SK-N-SH treated with all-trans-retinoic acid at 6 μM for 48 hours (cell line): ENCODE data around the gene TRAPPC2L.

ENCODE experiments used
- CREB5 ChIP-seq: fragments of 250-450 bp; sonication (Bioruptor Pico); IDR thresholded peaks from 2 replicates; pipeline ENCODE4 v1.5.1; 2020; ENCODE audit warnings: low read depth, mild to moderate bottlenecking, moderate library complexity
- SNAI2 ChIP-seq: fragments of 250-450 bp; sonication (Bioruptor Pico); IDR thresholded peaks from 2 replicates; pipeline ENCODE4 v1.5.0; 2020; ENCODE audit warnings: mild to moderate bottlenecking, moderate library complexity

DNA sequence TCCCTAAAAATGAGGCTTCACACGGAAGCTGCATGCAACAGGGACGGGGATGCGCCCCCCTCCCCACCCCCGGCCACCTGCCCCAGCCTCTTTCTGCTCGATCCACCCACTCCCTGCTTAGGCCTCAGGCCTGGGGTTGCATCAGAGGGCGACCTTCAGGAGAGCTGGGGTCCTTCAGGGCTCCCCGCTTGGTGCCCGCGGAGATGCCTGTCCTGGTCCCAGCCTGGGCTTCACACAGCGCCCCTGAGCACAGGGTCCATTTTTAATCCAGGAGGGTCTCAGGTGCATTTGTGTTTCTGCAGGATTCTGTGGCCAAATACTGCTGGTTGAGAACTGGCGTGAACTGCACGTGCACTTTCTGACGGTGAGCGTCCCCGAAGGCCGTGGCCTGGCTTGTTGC is 37.8 kb upstream of the TRAPPC2L start:
- TF ChIP-seq SNAI2, result no peak
- no peak for TF ChIP-seq CREB5 (CRISPR knock-in tag)
